Ectodermal cell (in vitro differentiated cells): ENCODE data around the gene MAGI2.
A peak's percentile ranks its signal among the peaks of the same experiment; 100 is the strongest.

Source experiments
- H3K27ac ChIP-seq: 2 replicates; pipeline ENCODE4 v1.7.0; 2013; ENCODE audit warnings: mild to moderate bottlenecking, low read depth, low read length; ENCODE audit not compliant: insufficient read depth, poor library complexity, severe bottlenecking
- H3K27me3 ChIP-seq: 2 replicates; pipeline ENCODE4 v1.7.0; 2013; ENCODE audit warnings: mild to moderate bottlenecking, low read length; ENCODE audit not compliant: insufficient read depth, control insufficient read depth, poor library complexity, severe bottlenecking
- H3K36me3 ChIP-seq: one replicate; pipeline ENCODE4 v1.7.0; 2013; ENCODE audit warnings: low read length; ENCODE audit not compliant: control insufficient read depth, insufficient read depth
- H3K4me1 ChIP-seq: one replicate; pipeline ENCODE4 v1.7.0; 2013; ENCODE audit warnings: low read length; ENCODE audit not compliant: control insufficient read depth, insufficient read depth
- H3K4me3 ChIP-seq: 2 replicates; pipeline ENCODE4 v1.7.0; 2013; ENCODE audit warnings: low read depth, low read length, control low read depth; ENCODE audit not compliant: insufficient read depth
- H3K9me3 ChIP-seq: 2 replicates; pipeline ENCODE4 v1.7.0; 2013; ENCODE audit warnings: mild to moderate bottlenecking, low read length, moderate library complexity; ENCODE audit not compliant: control insufficient read depth
- WGBS, 2 experiments: methylation state at CpG; one replicate each; pipeline ENCODE4 v1.1.7; 2013; ENCODE audit warnings: missing lambda C conversion rate in 2 of 2; 5-methylcytosine and 5-hydroxymethylcytosine counted together

MAGI2 gene

GRCh38 chr7:78172267-78172757 is 1281.2 kb downstream of the MAGI2 start:
- Histone ChIP-seq H3K4me3 (no peak overlapping the region), H3K36me3 (no peaks in the 10 kb centered on the region), H3K27ac (peak overlapping the region; percentile 56), H3K27me3 (no peaks in the 10 kb centered on the region), H3K4me1 (peaks cover 20% of the 10 kb centered on the region), H3K9me3 (no peaks in the 10 kb centered on the region)
- 21 to 23% methylated on average over 5 of the region's 5 CpGs for WGBS, 2 experiments

- Histone ChIP-seq H3K27ac (no peak overlapping the region), H3K36me3 (no peaks in the 10 kb centered on the region), H3K9me3 (no peaks in the 10 kb centered on the region), H3K4me1 (peaks cover 20% of the 10 kb centered on the region), H3K27me3 (no peaks in the 10 kb centered on the region), H3K4me3 (no peak overlapping the region)
- 74 to 77% methylated on average over 2 of the region's 2 CpGs for WGBS, 2 experiments
These were observed 1282.1 kb downstream of the MAGI2 start for GRCh38 chr7:78171398-78171797.

- Histone ChIP-seq H3K9me3 (no peaks in the 10 kb centered on the region), H3K27ac (no peak overlapping the region), H3K36me3 (no peaks in the 10 kb centered on the region), H3K4me3 (no peak overlapping the region), H3K27me3 (no peaks in the 10 kb centered on the region), H3K4me1 (peaks cover 20% of the 10 kb centered on the region)
- WGBS, 2 experiments = 94 to 96% methylated on average over 5 of the region's 5 CpGs
These were observed 1282.7 kb downstream of the MAGI2 start for GRCh38 chr7:78170815-78171214.

- H3K4me3 ChIP-seq = no peak overlapping the region
- H3K9me3 ChIP-seq = no peaks in the 10 kb centered on the region
- H3K36me3 ChIP-seq = no peaks in the 10 kb centered on the region
- WGBS, 2 experiments = 94 to 98% methylated on average over 2 of the region's 2 CpGs
- peaks cover 20% of the 10 kb centered on the region for H3K4me1 ChIP-seq
- no peak overlapping the region for H3K27ac ChIP-seq
- H3K27me3 ChIP-seq = no peaks in the 10 kb centered on the region
These were observed 1283.5 kb downstream of the MAGI2 start for GRCh38 chr7:78169992-78170391.

- Histone ChIP-seq H3K27me3 (no peaks in the 10 kb centered on the region), H3K4me3 (no peak overlapping the region)
- WGBS, 2 experiments = 96 to 97% methylated on average over 2 of the region's 2 CpGs
These were observed 1284.6 kb downstream of the MAGI2 start for GRCh38 chr7:78168865-78169264.

GRCh38 chr7:78167860-78168259 is 1285.6 kb downstream of the MAGI2 start:
- H3K36me3 ChIP-seq = no peaks in the 10 kb centered on the region
- 93% methylated on average over 9 to 11 of the region's 12 CpGs for WGBS, 2 experiments

More at GRCh38 chr7:78168865-78169264, 1284.6 kb downstream of the MAGI2 start:
- H3K9me3 ChIP-seq = no peaks in the 10 kb centered on the region
- peaks cover 20% of the 10 kb centered on the region for H3K4me1 ChIP-seq
- no peak overlapping the region for H3K27ac ChIP-seq
- no peaks in the 10 kb centered on the region for H3K36me3 ChIP-seq

GRCh38 chr7:78165854-78166253 is 1287.6 kb downstream of the MAGI2 start:
- Histone ChIP-seq H3K27me3 (no peaks in the 10 kb centered on the region), H3K4me3 (no peak overlapping the region), H3K36me3 (no peaks in the 10 kb centered on the region), H3K9me3 (no peaks in the 10 kb centered on the region), H3K27ac (no peak overlapping the region), H3K4me1 (no peaks in the 10 kb centered on the region)
- WGBS, 2 experiments = 96% methylated on average over 3 of the region's 3 CpGs

More at GRCh38 chr7:78167860-78168259, 1285.6 kb downstream of the MAGI2 start:
- peaks cover 17% of the 10 kb centered on the region for H3K4me1 ChIP-seq
- no peaks in the 10 kb centered on the region for H3K27me3 ChIP-seq
- H3K27ac ChIP-seq = no peak overlapping the region
- no peaks in the 10 kb centered on the region for H3K9me3 ChIP-seq
- H3K4me3 ChIP-seq = no peak overlapping the region

GRCh38 chr7:78165454-78165853 is 1288.0 kb downstream of the MAGI2 start:
- Histone ChIP-seq H3K36me3 (no peaks in the 10 kb centered on the region), H3K4me3 (no peak overlapping the region), H3K4me1 (no peaks in the 10 kb centered on the region), H3K27ac (no peak overlapping the region), H3K9me3 (no peaks in the 10 kb centered on the region), H3K27me3 (no peaks in the 10 kb centered on the region)
- WGBS, 2 experiments = 61 to 64% methylated on average over 5 of the region's 5 CpGs

GRCh38 chr7:78164459-78164858 is 1289.0 kb downstream of the MAGI2 start:
- no peaks in the 10 kb centered on the region for H3K9me3 ChIP-seq
- H3K4me3 ChIP-seq = no peak overlapping the region
- no peaks in the 10 kb centered on the region for H3K36me3 ChIP-seq
- H3K27me3 ChIP-seq = no peaks in the 10 kb centered on the region
- H3K4me1 ChIP-seq = no peaks in the 10 kb centered on the region
- H3K27ac ChIP-seq = no peak overlapping the region
- WGBS, 2 experiments = 86 to 96% methylated on average over 1 of the region's 1 CpG

- 94 to 99% methylated on average over 5 of the region's 5 CpGs for WGBS, 2 experiments
- Histone ChIP-seq H3K36me3 (no peaks in the 10 kb centered on the region), H3K27me3 (no peaks in the 10 kb centered on the region), H3K4me3 (no peak overlapping the region), H3K4me1 (no peaks in the 10 kb centered on the region), H3K9me3 (no peaks in the 10 kb centered on the region), H3K27ac (no peak overlapping the region)
These were observed 1291.7 kb downstream of the MAGI2 start for GRCh38 chr7:78161781-78162180.

GRCh38 chr7:78159545-78159944 is 1293.9 kb downstream of the MAGI2 start:
- H3K9me3 ChIP-seq = no peaks in the 10 kb centered on the region
- 82 to 85% methylated on average over 2 of the region's 2 CpGs for WGBS, 2 experiments
- no peaks in the 10 kb centered on the region for H3K36me3 ChIP-seq
- H3K4me3 ChIP-seq = no peak overlapping the region
- no peaks in the 10 kb centered on the region for H3K27me3 ChIP-seq
- H3K4me1 ChIP-seq = no peaks in the 10 kb centered on the region
- H3K27ac ChIP-seq = no peak overlapping the region
